CD4-positive, alpha-beta T cell (primary cell): ENCODE results near the gene TTC28. TPM values are rescaled to one million over a fixed set of nuclear protein-coding genes. Genes with fewer than 3 reads are reported as not detected.
A peak's percentile ranks its signal among the peaks of the same experiment; 100 is the strongest.

ENCODE experiments used
- ATAC-seq: fragments of 200-7000 bp; cut with Tn5 transposase; one replicate; pipeline ENCODE4 v1.10.0; 2022; ENCODE audit warnings: mild to moderate bottlenecking; ENCODE audit not compliant: poor library complexity
- CTCF ChIA-PET: fragments of 350-600 bp; sonication (Branson Sonifier 250); formaldehyde crosslinking; loops from one replicate; lab custom pipeline; 2021; ENCODE audit warnings: antibody characterized with exemption, inconsistent platforms; lab: Charles Lee
- POLR2A ChIA-PET: fragments of 350-600 bp; sonication (Branson Sonifier 250); formaldehyde crosslinking; loops from one replicate; lab custom pipeline; 2021; ENCODE audit warnings: antibody characterized with exemption, inconsistent platforms; lab: Charles Lee
- DNase-seq, 14 experiments: peaks; one replicate each; pipeline ENCODE4 v3.0.0-alpha.2; 2013 to 2020; ENCODE audit warnings: mixed read lengths in 2 of 14
- H3K27ac ChIP-seq, 2 donors: one replicate each; pipeline versions ENCODE4 v1.5.1 to v1.7.0; 2013; ENCODE audit warnings: low read length in 2 of 2, low read depth in 1 of 2, mild to moderate bottlenecking in 1 of 2
- H3K27me3 ChIP-seq, 2 experiments: 1 replicate in 1 of 2; 2 replicates in 1 of 2; pipeline versions ENCODE4 v1.6.1 to v1.7.0; 2013; ENCODE audit warnings: low read length in 2 of 2, control low read depth in 1 of 2, mild to moderate bottlenecking in 1 of 2, moderate library complexity in 1 of 2; ENCODE audit not compliant: insufficient read depth in 2 of 2, control insufficient read depth in 1 of 2
- H3K36me3 ChIP-seq: one replicate; pipeline ENCODE4 v1.6.1; 2013; ENCODE audit warnings: low read length, control low read depth; ENCODE audit not compliant: insufficient read depth
- H3K4me1 ChIP-seq: one replicate; pipeline ENCODE4 v1.6.1; 2013; ENCODE audit warnings: low read length, control low read depth; ENCODE audit not compliant: insufficient read depth
- H3K4me3 ChIP-seq: one replicate; pipeline ENCODE4 v1.5.1; 2013; ENCODE audit warnings: mild to moderate bottlenecking, low read length, moderate library complexity
- H3K9me3 ChIP-seq, 2 experiments: 1 replicate in 1 of 2; 2 replicates in 1 of 2; pipeline versions ENCODE4 v1.6.1 to v1.7.0; 2013; ENCODE audit warnings: low read length in 2 of 2, mild to moderate bottlenecking in 2 of 2, control low read depth in 1 of 2, moderate library complexity in 1 of 2; ENCODE audit not compliant: control insufficient read depth in 1 of 2, insufficient read depth in 1 of 2
- H3K27ac Mint-ChIP-seq: one replicate; pipeline ENCODE4 v1.8.0; 2020; ENCODE audit warnings: mixed read lengths
- H3K27me3 Mint-ChIP-seq: one replicate; pipeline ENCODE4 v1.8.0; 2021; ENCODE audit warnings: mixed read lengths
- H3K36me3 Mint-ChIP-seq: one replicate; pipeline ENCODE4 v1.8.0; 2021; ENCODE audit warnings: low read depth, mixed read lengths
- H3K4me1 Mint-ChIP-seq: one replicate; pipeline ENCODE4 v1.8.0; 2021; ENCODE audit warnings: low read depth, mixed read lengths
- H3K4me3 Mint-ChIP-seq: one replicate; pipeline ENCODE4 v1.8.0; 2020; ENCODE audit warnings: mild to moderate bottlenecking, mixed read lengths
- H3K9me3 Mint-ChIP-seq: one replicate; pipeline ENCODE4 v1.8.0; 2020; ENCODE audit warnings: mixed read lengths
- CTCF ChIP-seq: fragments of 200-600 bp; IDR thresholded peaks from one replicate; pipeline ENCODE4 v1.8.0; 2022; ENCODE audit warnings: antibody characterized with exemption, mild to moderate bottlenecking
- intact Hi-C, 2 experiments: fragments of 100-400 bp; cut with DNase I in 1 of 2; cut with micrococcal nuclease in 1 of 2; formaldehyde crosslinking; loops; one replicate each; pipeline versions ENCODE4 v1.15.1 to v1.9.0; 2023 to 2025; cut with DNase I, micrococcal nuclease
- total RNA-seq, 174 experiments: library from RNA in 2 of 174; stranded (reverse) in 2 of 174; gene quantifications; one replicate each; pipeline ENCODE4 v1.2.3 and lab custom pipeline; 2021 to 2026

TTC28 gene
- total RNA-seq, 2 experiments from 2014 or later, result 4.6 to 5.7 TPM

- H3K9me3 ChIP-seq, result no peaks in the 10 kb centered on the region
- Mint-ChIP-seq H3K27me3 (peaks cover 84% of the 10 kb centered on the region), H3K36me3 (no peaks in the 10 kb centered on the region), H3K27ac (no peak overlapping the region), H3K4me1 (no peaks in the 10 kb centered on the region), H3K9me3 (no peaks in the 10 kb centered on the region), H3K4me3 (no peak overlapping the region)
- H3K4me1 ChIP-seq, result no peaks in the 10 kb centered on the region
- intact Hi-C loops, result no loop called here
- no peak overlapping the region for H3K4me3 ChIP-seq
- TF ChIP-seq CTCF, result no peak
- DNase-seq (no peak), ATAC-seq (no peak)
- H3K36me3 ChIP-seq, result no peaks in the 10 kb centered on the region
- peaks cover 11 to 29% of the 10 kb centered on the region in 2 experiments for H3K27me3 ChIP-seq
- ChIA-PET POLR2A (no interaction called here), CTCF (no interaction called here)
- H3K27ac ChIP-seq, result no peak overlapping the region
Measured at GRCh38 chr22:28637225-28637624, 42.4 kb downstream of the TTC28 start.

DNA sequence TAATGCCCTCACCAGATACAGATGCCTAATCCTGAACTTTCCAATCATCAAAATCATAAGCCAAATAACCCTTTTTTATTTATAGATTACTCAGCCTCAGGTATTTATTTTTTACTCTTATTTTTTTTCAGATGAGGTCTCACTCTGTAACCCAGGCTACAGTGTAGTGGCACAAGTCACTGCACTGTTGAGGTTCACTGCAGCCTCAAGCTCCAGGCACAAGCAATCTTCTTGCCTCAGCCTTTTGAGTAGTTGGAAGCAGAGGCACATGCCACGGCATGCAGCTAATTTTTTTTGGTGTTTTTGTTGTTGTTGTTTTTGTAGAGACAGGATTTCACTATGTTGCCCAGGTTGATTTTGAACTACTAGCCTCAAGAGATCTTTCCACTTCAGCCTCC lies 49.5 kb downstream of the TTC28 start:
- no peaks in the 10 kb centered on the region for H3K9me3 Mint-ChIP-seq
- H3K4me1 ChIP-seq, result no peaks in the 10 kb centered on the region
- no peak for TF ChIP-seq CTCF
- no peaks in the 10 kb centered on the region for H3K36me3 Mint-ChIP-seq
- no peaks in the 10 kb centered on the region for H3K4me1 Mint-ChIP-seq
- H3K4me3 ChIP-seq, result no peak overlapping the region
- H3K27me3 ChIP-seq, result peaks cover 14 to 36% of the 10 kb centered on the region in 2 experiments
- no peaks in the 10 kb centered on the region for H3K36me3 ChIP-seq
- POLR2A ChIA-PET, result no interaction called here
- H3K27ac ChIP-seq, result no peak overlapping the region
- no peak overlapping the region for H3K27ac Mint-ChIP-seq
- CTCF ChIA-PET, result interaction anchor here (1.0 kb wide), 1 partner anchor 14 kb away, joined by 3 read pairs; no protein-coding TSS in a partner anchor
- intact Hi-C loops, result no loop called here
- DNase-seq, result no peak
- H3K4me3 Mint-ChIP-seq, result no peak overlapping the region
- H3K9me3 ChIP-seq, result no peaks in the 10 kb centered on the region
- peaks cover 67% of the 10 kb centered on the region for H3K27me3 Mint-ChIP-seq
- ATAC-seq, result no peak

DNA sequence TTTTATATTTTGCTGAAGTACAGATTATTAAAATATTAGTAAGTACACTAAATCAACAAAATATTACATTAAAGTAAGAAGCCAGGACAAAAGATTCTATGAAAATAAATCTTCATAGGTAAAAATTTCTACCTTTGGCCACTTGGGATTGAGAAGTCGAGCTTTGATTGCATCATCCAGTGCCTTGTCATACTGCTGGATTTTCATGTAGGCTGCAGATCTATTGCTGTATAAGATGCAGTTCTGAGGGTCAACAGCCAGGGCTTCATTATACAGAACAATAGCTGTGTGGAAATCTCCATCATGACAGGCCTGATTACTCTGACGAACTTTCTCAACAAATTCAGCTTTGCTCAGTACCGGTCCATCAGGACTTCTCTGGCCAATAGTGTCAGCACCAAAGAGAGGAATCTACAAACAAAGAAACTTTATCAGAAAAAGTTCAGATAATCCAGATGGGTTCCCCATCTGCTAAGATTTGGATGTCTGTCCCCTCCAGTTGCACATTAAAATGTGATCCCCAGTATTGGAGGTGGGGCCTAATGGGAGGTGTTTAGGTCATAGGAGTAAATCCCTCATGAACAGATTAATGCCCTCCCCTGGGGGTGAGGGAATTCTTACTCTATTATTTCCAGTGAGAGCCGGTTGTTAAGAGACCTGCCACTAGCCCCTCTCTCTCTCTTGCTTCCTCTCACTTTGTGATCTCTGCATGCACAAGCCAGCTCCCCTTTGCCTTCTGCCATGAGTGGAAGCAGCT lies 50.0 kb downstream of the TTC28 start:
- ChIA-PET CTCF (interaction anchor here (1.0 kb wide), 1 partner anchor 13 kb away, joined by 3 read pairs; no protein-coding TSS in a partner anchor), POLR2A (interaction anchor here (0.8 kb wide), 1 partner anchor 616 kb away, joined by 3 read pairs; no protein-coding TSS in a partner anchor)
- H3K4me3 ChIP-seq, result no peak overlapping the region
- H3K27ac Mint-ChIP-seq, result no peak overlapping the region
- H3K27me3 ChIP-seq, result peaks cover 12 to 32% of the 10 kb centered on the region in 2 experiments
- H3K9me3 ChIP-seq, result no peaks in the 10 kb centered on the region
- H3K27me3 Mint-ChIP-seq, result peaks cover 67% of the 10 kb centered on the region
- H3K4me1 Mint-ChIP-seq, result no peaks in the 10 kb centered on the region
- ATAC-seq (no peak), DNase-seq (no peak)
- H3K4me1 ChIP-seq, result no peaks in the 10 kb centered on the region
- no peaks in the 10 kb centered on the region for H3K36me3 ChIP-seq
- no peak overlapping the region for H3K27ac ChIP-seq
- no peaks in the 10 kb centered on the region for H3K9me3 Mint-ChIP-seq
- no peaks in the 10 kb centered on the region for H3K36me3 Mint-ChIP-seq
- H3K4me3 Mint-ChIP-seq, result no peak overlapping the region
- TF ChIP-seq CTCF, result peak; percentile 1
- intact Hi-C loops, result no loop called here
